H9 (cell line): ENCODE data around the gene TTYH2. TPM values are rescaled to one million over a fixed set of nuclear protein-coding genes. Genes with fewer than 3 reads are reported as not detected.

Experiments
- DNase-seq: peaks from one replicate; pipeline ENCODE4 v3.0.0-alpha.2; 2017
- H2AFZ ChIP-seq: one replicate; pipeline ENCODE4 v1.6.1; 2013; ENCODE audit warnings: mild to moderate bottlenecking, low read length, control low read depth, moderate library complexity
- H2AK5ac ChIP-seq: 2 replicates; pipeline ENCODE4 v1.6.1; 2013; ENCODE audit warnings: low read length, control low read depth, mixed read lengths; ENCODE audit not compliant: insufficient read length
- H2BK120ac ChIP-seq: one replicate; pipeline ENCODE4 v1.6.1; 2013; ENCODE audit warnings: low read depth, mild to moderate bottlenecking, low read length, control low read depth, inconsistent platforms; ENCODE audit not compliant: poor library complexity, severe bottlenecking
- H2BK12ac ChIP-seq: 2 replicates; pipeline ENCODE4 v1.6.1; 2013; ENCODE audit warnings: low read length, control low read depth, mixed read lengths, low read depth; ENCODE audit not compliant: insufficient read length
- H2BK15ac ChIP-seq: 2 replicates; pipeline ENCODE4 v1.6.1; 2013; ENCODE audit warnings: low read depth, low read length, control low read depth
- H2BK20ac ChIP-seq: one replicate; pipeline ENCODE4 v1.6.1; 2013; ENCODE audit warnings: low read depth, mild to moderate bottlenecking, low read length, control low read depth, inconsistent platforms; ENCODE audit not compliant: poor library complexity, severe bottlenecking
- H2BK5ac ChIP-seq: 2 replicates; pipeline ENCODE4 v1.6.1; 2013; ENCODE audit warnings: low read length, control low read depth, mixed read lengths; ENCODE audit not compliant: insufficient read length
- H3K14ac ChIP-seq: 2 replicates; pipeline ENCODE4 v1.6.1; 2013; ENCODE audit warnings: low read length, control low read depth; ENCODE audit not compliant: insufficient read depth
- H3K18ac ChIP-seq: 2 replicates; pipeline ENCODE4 v1.6.1; 2013; ENCODE audit warnings: low read depth, mild to moderate bottlenecking, mixed read lengths, low read length, control low read depth; ENCODE audit not compliant: insufficient read length
- H3K23ac ChIP-seq: 2 replicates; pipeline ENCODE4 v1.6.1; 2013; ENCODE audit warnings: low read length, control low read depth, mixed read lengths, low read depth; ENCODE audit not compliant: insufficient read length
- H3K23me2 ChIP-seq: 2 replicates; pipeline ENCODE4 v1.6.1; 2013; ENCODE audit warnings: low read depth, mild to moderate bottlenecking, mixed read lengths, low read length, control low read depth; ENCODE audit not compliant: insufficient read length, poor library complexity, severe bottlenecking
- H3K27ac ChIP-seq: 2 replicates; pipeline ENCODE4 v1.5.1; 2013; ENCODE audit warnings: low read length, control low read depth, mixed read lengths, low read depth; ENCODE audit not compliant: insufficient read length
- H3K27me3 ChIP-seq: 2 replicates; pipeline ENCODE4 v1.6.1; 2013; ENCODE audit warnings: low read length, control low read depth, inconsistent platforms; ENCODE audit not compliant: insufficient read depth
- H3K4ac ChIP-seq: 2 replicates; pipeline ENCODE4 v1.6.1; 2013; ENCODE audit warnings: low read depth, mild to moderate bottlenecking, control low read depth, inconsistent platforms, low read length, moderate library complexity
- H3K4me1 ChIP-seq: 2 replicates; pipeline ENCODE4 v1.6.1; 2013; ENCODE audit warnings: low read length, control low read depth, inconsistent platforms; ENCODE audit not compliant: insufficient read depth
- H3K4me2 ChIP-seq: 2 replicates; pipeline ENCODE4 v1.6.1; 2013; ENCODE audit warnings: low read length, control low read depth, mixed read lengths; ENCODE audit not compliant: insufficient read length, insufficient read depth
- H3K56ac ChIP-seq: 2 replicates; pipeline ENCODE4 v1.6.1; 2013; ENCODE audit warnings: low read depth, mild to moderate bottlenecking, mixed read lengths, low read length, control low read depth; ENCODE audit not compliant: insufficient read length
- H3K79me1 ChIP-seq: 2 replicates; pipeline ENCODE4 v1.6.1; 2013; ENCODE audit warnings: low read depth, mild to moderate bottlenecking, moderate library complexity, low read length, control low read depth, inconsistent platforms; ENCODE audit not compliant: insufficient read depth, poor library complexity, severe bottlenecking
- H3K79me2 ChIP-seq: 2 replicates; pipeline ENCODE4 v1.6.1; 2013; ENCODE audit warnings: low read length, control low read depth, inconsistent platforms; ENCODE audit not compliant: insufficient read depth
- H3K9ac ChIP-seq: 2 replicates; pipeline ENCODE4 v1.6.1; 2013; ENCODE audit warnings: low read length, control low read depth, mixed read lengths; ENCODE audit not compliant: insufficient read length; ENCODE audit errors: extremely low read depth
- H3K9me3 ChIP-seq: one replicate; pipeline ENCODE4 v1.6.1; 2013; ENCODE audit warnings: low read depth, low read length, inconsistent platforms; ENCODE audit not compliant: control insufficient read depth
- H3T11ph ChIP-seq: one replicate; pipeline ENCODE4 v1.6.1; 2013; ENCODE audit warnings: mild to moderate bottlenecking, low read length, control low read depth, inconsistent platforms
- H4K20me1 ChIP-seq: one replicate; pipeline ENCODE4 v1.6.1; 2013; ENCODE audit not compliant: control insufficient read depth, insufficient read length, insufficient read depth
- H4K5ac ChIP-seq: 2 replicates; pipeline ENCODE4 v1.6.1; 2013; ENCODE audit warnings: low read depth, mild to moderate bottlenecking, mixed read lengths, low read length, control low read depth; ENCODE audit not compliant: insufficient read length
- H4K8ac ChIP-seq: replicated peaks from 2 replicates; pipeline ENCODE4 v1.6.1; 2013; ENCODE audit warnings: low read length, control low read depth, mixed read lengths, low read depth; ENCODE audit not compliant: insufficient read length
- H4K91ac ChIP-seq: 2 replicates; pipeline ENCODE4 v1.6.1; 2013; ENCODE audit warnings: low read depth, mild to moderate bottlenecking, moderate library complexity, mixed read lengths, low read length, control low read depth; ENCODE audit not compliant: insufficient read length
- H3K27ac Mint-ChIP-seq, 3 experiments: 2 replicates in 2 of 3; 3 replicates in 1 of 3; pipeline ENCODE4 v1.8.0; 2020 to 2021; ENCODE audit warnings: mixed read lengths in 3 of 3, mild to moderate bottlenecking in 1 of 3, moderate library complexity in 1 of 3
- H3K27me3 Mint-ChIP-seq: 2 replicates; pipeline ENCODE4 v1.8.0; 2021; ENCODE audit warnings: low read depth, mild to moderate bottlenecking, moderate library complexity, mixed read lengths
- H3K36me3 Mint-ChIP-seq, 3 experiments: 2 replicates in 2 of 3; 3 replicates in 1 of 3; pipeline ENCODE4 v1.8.0; 2020 to 2021; ENCODE audit warnings: low read depth in 3 of 3, mixed read lengths in 3 of 3; ENCODE audit not compliant: insufficient read depth in 1 of 3
- H3K4me1 Mint-ChIP-seq, 2 experiments: 2 replicates each; pipeline ENCODE4 v1.8.0; 2020; ENCODE audit warnings: mixed read lengths in 2 of 2
- H3K4me3 Mint-ChIP-seq, 2 experiments: 2 replicates in 1 of 2; 3 replicates in 1 of 2; pipeline ENCODE4 v1.8.0; 2020 to 2021; ENCODE audit warnings: mild to moderate bottlenecking in 2 of 2, mixed read lengths in 2 of 2, moderate library complexity in 1 of 2
- H3K9me3 Mint-ChIP-seq, 2 experiments: 2 replicates in 1 of 2; 3 replicates in 1 of 2; pipeline ENCODE4 v1.8.0; 2020; ENCODE audit warnings: mild to moderate bottlenecking in 2 of 2, mixed read lengths in 2 of 2, moderate library complexity in 1 of 2
- CTCF ChIP-seq: fragments of 200-600 bp; sonication (generic); conservative IDR thresholded peaks from 3 replicates; pipeline ENCODE4 v1.8.0; 2021; ENCODE audit warnings: antibody characterized with exemption, mild to moderate bottlenecking
- WGBS: extraction: QIAGEN DNeasy Blood & Tissue Kit; methylation state at CpG from one replicate; pipeline ENCODE4 v1.1.7; 2013; ENCODE audit warnings: missing lambda C conversion rate, low lambda C conversion rate, mixed read lengths; ENCODE audit not compliant: insufficient read length; ENCODE audit errors: extremely low coverage; 5-methylcytosine and 5-hydroxymethylcytosine counted together
- total RNA-seq: library from RNA; stranded (reverse); gene quantifications from 2 replicates; pipeline ENCODE4 v1.2.1, GENCODE V29; 2021

Gene TTYH2
- total RNA-seq, 1 experiment from 2014 or later: 1.6 TPM

DNA sequence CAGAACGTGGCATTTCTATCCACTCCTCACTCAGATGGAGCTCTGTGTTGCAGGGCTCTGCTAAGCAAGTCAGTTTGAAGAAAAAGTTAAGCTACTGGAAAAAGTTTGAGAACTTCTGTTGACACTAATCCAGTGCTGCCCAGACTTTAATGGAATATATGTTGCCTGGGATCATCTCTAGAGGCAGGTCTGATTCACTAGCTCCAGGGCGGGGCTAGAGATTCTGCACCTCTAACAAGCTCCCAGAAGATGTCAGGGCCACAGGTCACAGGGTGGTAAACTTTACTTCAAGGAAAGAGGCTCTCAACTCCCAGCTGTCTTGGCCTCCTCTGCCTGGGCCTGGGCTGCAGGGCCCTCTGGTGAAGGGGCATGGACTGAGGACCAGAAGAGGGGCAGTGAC, 6.8 kb downstream of the TTYH2 start:
- Histone ChIP-seq H4K91ac (no peak overlapping the region), H3K18ac (no peak overlapping the region), H3K79me2 (no peaks in the 10 kb centered on the region), H3K4me1 (no peaks in the 10 kb centered on the region), H3K14ac (no peak overlapping the region), H3K9ac (no peak overlapping the region), H2BK12ac (no peak overlapping the region), H4K8ac (no peak overlapping the region), H3T11ph (no peak overlapping the region), H3K27me3 (no peaks in the 10 kb centered on the region), H2BK5ac (no peak overlapping the region), H3K27ac (no peak overlapping the region), H2BK15ac (no peak overlapping the region), H2BK20ac (no peak overlapping the region), H3K56ac (no peak overlapping the region), H2BK120ac (no peak overlapping the region), H3K23me2 (no peaks in the 10 kb centered on the region), H3K79me1 (no peaks in the 10 kb centered on the region), H2AFZ (no peak overlapping the region), H4K5ac (no peak overlapping the region), H3K23ac (no peak overlapping the region), H3K4me2 (no peak overlapping the region), H2AK5ac (no peak overlapping the region), H3K9me3 (no peaks in the 10 kb centered on the region), H3K4ac (no peak overlapping the region), H4K20me1 (no peaks in the 10 kb centered on the region)
- no peak for TF ChIP-seq CTCF
- Mint-ChIP-seq H3K27ac (no peak overlapping the region), H3K36me3 (no peaks in the 10 kb centered on the region), H3K4me1 (peaks cover 0 to 2% of the 10 kb centered on the region in 2 experiments; a peak in 1 of 4 replicates), H3K27me3 (peaks cover 18% of the 10 kb centered on the region), H3K9me3 (no peaks in the 10 kb centered on the region), H3K4me3 (no peak overlapping the region)
- WGBS: no CpG with 5 or more reads among the region's 2 CpGs
- no peak for DNase-seq
